ENCODE measurements around the gene VSIG1. TPM values are rescaled to one million over a fixed set of nuclear protein-coding genes. Genes with fewer than 3 reads are reported as not detected.

The VSIG1 gene
- total RNA-seq, 3 donors from 2014 or later (not counting 1 experiment from before 2014, with no cell fraction given), result 0.54 to 1.1 TPM; not detected in 1

GRCh38 chrX:108091878-108092291, 47.0 kb downstream of the VSIG1 start:
- peaks cover 4% of the 10 kb centered on the region for H3K36me3 ChIP-seq (ENCODE audit: control insufficient read depth, insufficient read depth, low read length)
- Mint-ChIP-seq H3K36me3 (no peaks in the 10 kb centered on the region), H3K4me3 (no peak overlapping the region), H3K4me1 (no peaks in the 10 kb centered on the region), H3K9me3 (no peaks in the 10 kb centered on the region), H3K27me3 (ENCODE audit: low read depth in 2 of 2) (no peaks in the 10 kb centered on the region), H3K27ac (no peak overlapping the region)
- TF ChIP-seq, protein P1, sequence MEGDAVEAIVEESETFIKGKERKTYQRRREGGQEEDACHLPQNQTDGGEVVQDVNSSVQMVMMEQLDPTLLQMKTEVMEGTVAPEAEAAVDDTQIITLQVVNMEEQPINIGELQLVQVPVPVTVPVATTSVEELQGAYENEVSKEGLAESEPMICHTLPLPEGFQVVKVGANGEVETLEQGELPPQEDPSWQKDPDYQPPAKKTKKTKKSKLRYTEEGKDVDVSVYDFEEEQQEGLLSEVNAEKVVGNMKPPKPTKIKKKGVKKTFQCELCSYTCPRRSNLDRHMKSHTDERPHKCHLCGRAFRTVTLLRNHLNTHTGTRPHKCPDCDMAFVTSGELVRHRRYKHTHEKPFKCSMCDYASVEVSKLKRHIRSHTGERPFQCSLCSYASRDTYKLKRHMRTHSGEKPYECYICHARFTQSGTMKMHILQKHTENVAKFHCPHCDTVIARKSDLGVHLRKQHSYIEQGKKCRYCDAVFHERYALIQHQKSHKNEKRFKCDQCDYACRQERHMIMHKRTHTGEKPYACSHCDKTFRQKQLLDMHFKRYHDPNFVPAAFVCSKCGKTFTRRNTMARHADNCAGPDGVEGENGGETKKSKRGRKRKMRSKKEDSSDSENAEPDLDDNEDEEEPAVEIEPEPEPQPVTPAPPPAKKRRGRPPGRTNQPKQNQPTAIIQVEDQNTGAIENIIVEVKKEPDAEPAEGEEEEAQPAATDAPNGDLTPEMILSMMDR (IDR thresholded peaks at IDR 0.05), result no peak
- WGBS (ENCODE audit: insufficient coverage), result 0% methylated on average over 12 of the region's 15 CpGs
- peak overlapping the region; percentile 82 for H3K4me3 ChIP-seq (ENCODE audit: low read length)
- ATAC-seq (peak; percentile 9 to 26 (median 16)), DNase-seq (no peak)
- H3K27ac ChIP-seq (ENCODE audit: low read length), result peak overlapping the region; percentile 72
- peaks cover 5% of the 10 kb centered on the region for H3K4me1 ChIP-seq (ENCODE audit: control insufficient read depth, insufficient read depth, low read length)
- intact Hi-C loops (cut with micrococcal nuclease), result no loop called here
- no peaks in the 10 kb centered on the region for H3K9me3 ChIP-seq (ENCODE audit: control insufficient read depth, insufficient read depth, low read length)
- H3K27me3 ChIP-seq (ENCODE audit: control insufficient read depth, insufficient read depth, low read length), result no peaks in the 10 kb centered on the region

DNA sequence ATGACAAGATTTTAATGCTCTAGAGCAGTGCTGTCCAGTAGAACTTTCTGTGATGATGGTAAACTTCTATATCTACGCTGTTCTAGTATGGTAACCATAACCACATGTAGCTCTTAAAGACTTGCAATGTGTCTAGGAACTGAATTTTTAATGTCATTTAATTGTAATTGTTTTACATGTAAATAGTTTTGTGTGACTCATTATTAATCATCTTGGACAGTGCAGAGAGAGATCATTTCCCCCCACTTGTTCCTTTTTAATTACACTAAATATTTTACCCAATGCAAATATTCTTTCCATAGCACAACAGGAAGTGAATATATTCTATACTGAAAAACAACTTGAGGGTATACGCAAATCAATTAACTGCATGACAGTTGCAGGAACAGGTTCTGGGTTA, 52.5 kb downstream of the VSIG1 start:
- Mint-ChIP-seq H3K4me1 (peaks cover 0 to 5% of the 10 kb centered on the region in 2 donors), H3K4me3 (no peak overlapping the region), H3K27me3 (ENCODE audit: low read depth in 2 of 2) (no peaks in the 10 kb centered on the region), H3K36me3 (no peaks in the 10 kb centered on the region), H3K9me3 (no peaks in the 10 kb centered on the region), H3K27ac (no peak overlapping the region)
- Histone ChIP-seq H3K4me3 (ENCODE audit: low read length) (no peak overlapping the region), H3K4me1 (ENCODE audit: control insufficient read depth, insufficient read depth, low read length) (no peaks in the 10 kb centered on the region), H3K9me3 (ENCODE audit: control insufficient read depth, insufficient read depth, low read length) (no peaks in the 10 kb centered on the region), H3K27ac (ENCODE audit: low read length) (no peak overlapping the region), H3K27me3 (ENCODE audit: control insufficient read depth, insufficient read depth, low read length) (no peaks in the 10 kb centered on the region), H3K36me3 (ENCODE audit: control insufficient read depth, insufficient read depth, low read length) (no peaks in the 10 kb centered on the region)
- intact Hi-C loops (cut with micrococcal nuclease), result no loop called here
- TF ChIP-seq, protein P1 (IDR thresholded peaks at IDR 0.05), result no peak
- 89% methylated on average over 2 of the region's 2 CpGs for WGBS (ENCODE audit: insufficient coverage)
- ATAC-seq (no peak), DNase-seq (no peak)

- Mint-ChIP-seq H3K9me3 (no peaks in the 10 kb centered on the region), H3K27ac (peak overlapping the region in 1 of 2 donors; percentile 29), H3K4me1 (peaks cover 0 to 16% of the 10 kb centered on the region in 2 donors), H3K27me3 (ENCODE audit: low read depth in 2 of 2) (no peaks in the 10 kb centered on the region), H3K4me3 (no peak overlapping the region), H3K36me3 (no peaks in the 10 kb centered on the region)
- no peaks in the 10 kb centered on the region for H3K27me3 ChIP-seq (ENCODE audit: control insufficient read depth, insufficient read depth, low read length)
- TF ChIP-seq, protein P1 (IDR thresholded peaks at IDR 0.05), result no peak
- H3K4me1 ChIP-seq (ENCODE audit: control insufficient read depth, insufficient read depth, low read length), result no peaks in the 10 kb centered on the region
- ATAC-seq, result no peak
- H3K9me3 ChIP-seq (ENCODE audit: control insufficient read depth, insufficient read depth, low read length), result no peaks in the 10 kb centered on the region
- no peak overlapping the region for H3K4me3 ChIP-seq (ENCODE audit: low read length)
- H3K27ac ChIP-seq (ENCODE audit: low read length), result no peak overlapping the region
- no peak for DNase-seq
- no peaks in the 10 kb centered on the region for H3K36me3 ChIP-seq (ENCODE audit: control insufficient read depth, insufficient read depth, low read length)
- intact Hi-C loops (cut with micrococcal nuclease), result no loop called here
Measured at GRCh38 chrX:108105473-108105872, 60.6 kb downstream of the VSIG1 start.

DNA sequence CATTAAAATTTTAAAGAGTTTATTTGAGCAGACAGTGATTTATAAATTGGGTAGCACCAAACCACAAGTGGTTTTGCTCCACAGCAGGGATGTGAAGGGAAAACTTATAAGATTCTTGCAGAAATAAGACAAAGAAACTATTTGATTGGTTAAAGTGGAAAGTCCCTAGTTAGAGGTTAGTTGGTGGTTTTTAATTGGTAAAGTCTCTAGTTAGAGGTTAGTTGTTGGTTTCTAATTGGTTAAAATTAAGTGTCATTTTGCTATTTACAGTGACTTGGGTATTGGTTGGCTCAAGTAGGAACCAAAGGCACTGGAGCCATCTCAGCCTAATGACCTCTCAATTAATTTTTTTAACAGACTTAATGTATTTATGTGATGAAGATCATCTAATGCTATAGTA, 69.7 kb downstream of the VSIG1 start:
- ATAC-seq (no peak), DNase-seq (no peak)
- Mint-ChIP-seq H3K9me3 (no peaks in the 10 kb centered on the region), H3K4me3 (no peak overlapping the region), H3K36me3 (no peaks in the 10 kb centered on the region), H3K4me1 (peaks cover 0 to 6% of the 10 kb centered on the region in 2 donors), H3K27me3 (ENCODE audit: low read depth in 2 of 2) (no peaks in the 10 kb centered on the region), H3K27ac (no peak overlapping the region)
- TF ChIP-seq, protein P1 (IDR thresholded peaks at IDR 0.05), result no peak
- Histone ChIP-seq H3K27me3 (ENCODE audit: control insufficient read depth, insufficient read depth, low read length) (no peaks in the 10 kb centered on the region), H3K4me3 (ENCODE audit: low read length) (no peak overlapping the region), H3K27ac (ENCODE audit: low read length) (no peak overlapping the region), H3K36me3 (ENCODE audit: control insufficient read depth, insufficient read depth, low read length) (no peaks in the 10 kb centered on the region), H3K9me3 (ENCODE audit: control insufficient read depth, insufficient read depth, low read length) (no peaks in the 10 kb centered on the region), H3K4me1 (ENCODE audit: control insufficient read depth, insufficient read depth, low read length) (no peaks in the 10 kb centered on the region)
- intact Hi-C loops (cut with micrococcal nuclease), result no loop called here
